ENCODE data around the gene RPL22L1. TPM values are rescaled to one million over a fixed set of nuclear protein-coding genes. Genes with fewer than 3 reads are reported as not detected.
"Not testable (repeated sequence)": the region's sequence is repeated elsewhere in the genome, so short reads cannot be mapped to it uniquely, and the experiment has no call there.

Gene RPL22L1
- total RNA-seq, 2 experiments from 2014 or later: 274 to 279 TPM

DNA sequence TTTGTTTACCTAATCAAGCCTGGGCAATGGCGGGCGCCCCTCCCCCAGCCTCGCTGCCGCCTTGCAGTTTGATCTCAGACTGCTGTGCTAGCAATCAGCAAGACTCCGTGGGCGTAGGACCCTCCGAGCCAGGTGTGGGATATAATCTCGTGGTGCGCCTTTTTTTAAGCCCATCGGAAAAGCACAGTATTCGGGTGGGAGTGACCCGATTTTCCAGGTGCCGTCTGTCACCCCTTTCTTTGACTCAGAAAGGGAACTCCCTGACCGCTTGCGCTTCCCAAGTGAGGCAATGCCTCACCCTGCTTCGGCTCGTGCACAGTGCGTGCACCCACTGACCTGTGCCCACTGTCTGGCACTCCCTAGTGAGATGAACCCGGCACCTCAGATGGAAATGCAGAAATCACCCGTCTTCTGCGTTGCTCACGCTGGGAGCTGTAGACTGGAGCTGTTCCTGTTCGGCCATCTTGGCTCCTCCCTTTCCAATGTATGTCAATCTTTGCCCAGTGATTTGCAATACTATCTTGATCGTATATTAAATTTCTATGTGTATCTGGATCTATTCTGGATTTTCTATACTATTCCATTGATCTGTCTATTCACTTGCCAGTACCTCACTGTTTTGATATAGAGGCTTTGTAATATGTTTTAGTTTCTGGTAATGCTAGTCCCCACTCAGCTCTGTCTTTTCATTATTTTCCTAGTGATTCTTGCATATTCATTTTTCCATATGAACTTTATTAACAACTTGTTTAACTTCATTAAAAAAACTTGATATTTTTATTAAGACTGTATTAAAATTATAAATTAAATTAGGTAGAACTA lies 14.3 kb upstream of the RPL22L1 start:
- CTCF ChIA-PET, POLR2A ChIA-PET: not testable (repeated sequence)

DNA sequence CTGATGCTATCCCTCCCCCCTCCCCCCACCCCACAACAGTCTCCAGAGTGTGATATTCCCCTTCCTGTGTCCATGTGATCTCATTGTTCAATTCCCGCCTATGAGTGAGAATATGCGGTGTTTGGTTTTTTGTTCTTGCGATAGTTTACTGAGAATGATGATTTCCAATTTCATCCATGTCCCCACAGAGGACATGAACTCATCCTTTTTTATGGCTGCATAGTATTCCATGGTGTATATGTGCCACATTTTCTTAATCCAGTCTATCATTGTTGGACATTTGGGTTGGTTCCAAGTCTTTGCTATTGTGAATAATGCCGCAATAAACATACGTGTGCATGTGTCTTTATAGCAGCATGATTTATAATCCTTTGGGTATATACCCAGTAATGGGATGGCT lies 8.7 kb upstream of the RPL22L1 start:
- CTCF ChIA-PET, POLR2A ChIA-PET: not testable (repeated sequence)

DNA sequence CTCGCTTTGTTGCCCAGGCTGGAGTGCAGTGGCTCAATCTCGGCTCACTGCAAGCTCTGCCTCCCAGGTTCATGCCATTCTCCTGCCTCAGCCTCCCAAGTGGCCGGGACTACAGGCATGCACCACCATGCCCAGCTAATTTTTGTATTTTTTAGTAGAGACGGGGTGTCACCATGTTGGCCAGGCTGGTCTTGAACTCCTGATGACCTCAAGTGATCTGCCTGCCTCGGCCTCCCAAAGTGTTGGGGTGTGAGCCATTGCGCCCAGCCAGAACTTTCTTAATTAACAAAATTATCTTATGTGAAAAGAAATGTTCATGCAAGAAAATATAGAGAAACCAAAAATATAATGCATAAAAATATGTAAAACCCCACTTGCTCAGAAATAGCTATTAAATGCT lies 7.3 kb upstream of the RPL22L1 start:
- CTCF ChIA-PET, POLR2A ChIA-PET: not testable (repeated sequence)

DNA sequence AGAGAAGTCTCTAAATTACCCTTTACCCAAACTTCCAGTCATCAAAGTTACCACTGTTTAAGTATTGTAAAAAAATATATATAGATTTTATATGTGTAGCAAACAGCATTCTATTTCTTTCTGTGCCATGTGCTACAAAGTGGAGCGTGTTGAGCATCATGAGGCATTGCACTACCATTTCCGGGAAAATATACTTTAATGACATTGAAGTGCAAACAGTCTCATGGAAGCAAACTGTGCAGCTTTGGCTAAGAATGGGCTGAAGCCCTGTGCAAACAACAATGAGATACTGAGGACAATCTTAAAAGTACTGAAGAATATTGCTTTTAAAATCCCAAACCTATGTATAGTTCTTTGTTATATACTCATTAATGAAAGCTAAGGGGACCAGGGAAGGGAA lies 6.5 kb upstream of the RPL22L1 start:
- ChIA-PET CTCF (no interaction called here), POLR2A (no interaction called here)

DNA sequence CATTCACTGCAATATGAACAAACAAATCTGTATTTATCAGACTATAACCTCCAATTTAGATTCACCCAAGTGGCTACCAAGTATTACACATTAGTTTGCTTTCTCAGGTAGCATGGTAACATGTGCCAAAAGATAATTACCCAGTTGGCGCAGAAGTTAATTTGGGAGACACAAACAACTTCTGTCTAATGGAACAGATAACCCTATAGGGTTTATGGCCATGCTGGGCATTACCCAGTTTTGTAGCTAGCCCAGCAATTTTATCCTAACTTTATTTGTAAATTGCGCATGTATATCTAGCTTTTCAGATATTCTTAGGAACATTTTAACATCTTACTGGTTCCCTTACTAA lies 780 bp downstream of the RPL22L1 start:
- POLR2A ChIA-PET: interaction anchor here (0.6 to 1.7 kb wide), 7 partner anchors 40 to 1238 kb away, joined by 3 to 22 read pairs (median 4); partner anchors contain the start of genes EIF5A2, PHC3 and SKIL
- CTCF ChIA-PET: interaction anchor here (1.0 kb wide), 1 partner anchor 39 kb away, joined by 3 read pairs; the partner anchor contains the start of gene EIF5A2

DNA sequence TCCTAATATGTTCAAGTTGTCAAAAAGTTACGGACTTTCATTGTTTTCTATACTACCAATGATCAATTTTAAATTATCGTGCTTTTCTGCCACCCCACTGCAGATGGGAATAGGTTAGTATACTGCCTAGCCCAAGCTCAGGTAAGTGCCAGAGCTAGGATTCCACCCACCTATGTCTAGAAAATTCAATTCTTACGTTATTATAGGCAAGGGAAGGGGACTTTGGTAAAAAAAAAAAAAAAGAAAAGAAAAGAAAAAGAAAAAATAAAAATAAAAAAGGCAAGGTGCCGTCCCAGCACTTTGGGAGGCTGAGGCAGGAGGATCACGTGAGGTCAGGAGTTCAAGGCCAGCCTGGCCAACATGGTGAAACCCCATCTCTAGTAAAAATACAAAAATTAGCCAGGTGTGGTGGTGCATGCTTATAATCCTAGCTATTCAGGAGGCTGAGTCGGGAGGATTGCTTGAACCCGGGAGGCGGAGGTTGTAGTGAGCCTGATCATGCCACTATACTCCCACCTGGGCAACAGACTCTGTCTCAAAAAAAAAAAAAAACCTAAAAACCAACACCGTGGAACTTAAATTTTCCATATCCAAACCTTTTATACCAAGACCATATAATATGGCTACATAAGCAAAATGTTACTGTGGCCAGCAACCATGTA lies 1.3 kb downstream of the RPL22L1 start:
- CTCF ChIA-PET: no interaction called here

DNA sequence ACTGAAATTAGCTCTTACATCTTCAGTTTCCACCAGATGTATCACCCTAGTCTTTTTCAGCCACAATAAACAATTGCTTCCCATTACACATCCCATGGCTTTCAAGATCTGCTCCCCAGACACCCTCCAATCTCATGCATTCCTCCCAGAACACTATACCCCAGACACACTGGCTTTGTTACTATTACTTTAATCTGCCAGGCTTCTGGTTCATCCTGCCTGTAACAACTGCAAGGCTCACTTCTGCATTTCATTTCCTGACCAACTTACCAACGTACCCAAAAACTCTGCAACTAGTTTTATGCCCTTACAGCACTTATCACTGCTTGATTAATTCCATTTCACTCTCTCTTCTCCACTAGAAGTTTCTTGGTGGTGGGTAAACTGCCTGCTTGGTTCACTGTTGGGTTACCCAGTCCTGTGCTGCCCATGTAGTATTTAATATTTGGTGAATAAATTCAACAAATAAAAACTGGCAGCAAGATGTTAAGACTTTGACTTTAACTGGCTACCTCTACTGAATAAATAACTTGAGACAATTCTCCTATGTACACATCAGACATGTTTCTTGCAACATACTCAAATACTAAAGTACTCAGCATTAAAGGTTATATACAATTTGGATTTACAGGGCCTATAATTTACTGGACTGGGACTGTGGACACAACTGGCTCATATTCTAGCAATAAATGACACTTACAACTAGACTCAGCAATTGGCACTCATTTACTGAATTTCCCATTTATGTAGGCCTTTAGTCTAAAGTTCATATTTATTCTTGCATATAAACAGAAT lies 2.7 kb downstream of the RPL22L1 start:
- POLR2A ChIA-PET: no interaction called here
- CTCF ChIA-PET: interaction anchor here (1.2 kb wide), 1 partner anchor 10 kb away, joined by 5 read pairs; no protein-coding TSS in a partner anchor

More for the DNA sequence above, 1.3 kb downstream of the RPL22L1 start:
- POLR2A ChIA-PET: interaction anchor here (0.6 to 1.7 kb wide), 6 partner anchors 26 to 687 kb away, joined by 3 to 22 read pairs (median 7); partner anchors contain the start of genes EIF5A2, PHC3 and SKIL

DNA sequence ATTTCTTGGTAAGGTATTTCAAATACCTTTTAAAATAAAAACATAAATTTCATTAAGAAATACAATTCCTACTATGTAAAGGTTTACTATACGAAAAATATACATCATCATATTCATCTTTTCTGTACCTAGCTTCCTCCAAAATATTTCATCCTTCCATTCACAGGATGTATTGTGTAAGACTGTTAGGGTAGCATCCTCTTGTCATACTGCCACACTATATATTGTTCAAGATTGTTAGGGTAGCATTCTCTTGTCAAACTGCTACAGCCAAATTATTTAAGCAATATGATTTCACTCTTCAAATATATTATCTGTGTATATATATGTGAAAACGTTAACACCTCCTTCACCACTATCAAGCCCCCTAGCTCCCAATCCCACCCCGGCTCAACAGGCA lies 3.5 kb downstream of the RPL22L1 start:
- CTCF ChIA-PET: interaction anchor here (1.2 kb wide), 1 partner anchor 9 kb away, joined by 5 read pairs; no protein-coding TSS in a partner anchor

DNA sequence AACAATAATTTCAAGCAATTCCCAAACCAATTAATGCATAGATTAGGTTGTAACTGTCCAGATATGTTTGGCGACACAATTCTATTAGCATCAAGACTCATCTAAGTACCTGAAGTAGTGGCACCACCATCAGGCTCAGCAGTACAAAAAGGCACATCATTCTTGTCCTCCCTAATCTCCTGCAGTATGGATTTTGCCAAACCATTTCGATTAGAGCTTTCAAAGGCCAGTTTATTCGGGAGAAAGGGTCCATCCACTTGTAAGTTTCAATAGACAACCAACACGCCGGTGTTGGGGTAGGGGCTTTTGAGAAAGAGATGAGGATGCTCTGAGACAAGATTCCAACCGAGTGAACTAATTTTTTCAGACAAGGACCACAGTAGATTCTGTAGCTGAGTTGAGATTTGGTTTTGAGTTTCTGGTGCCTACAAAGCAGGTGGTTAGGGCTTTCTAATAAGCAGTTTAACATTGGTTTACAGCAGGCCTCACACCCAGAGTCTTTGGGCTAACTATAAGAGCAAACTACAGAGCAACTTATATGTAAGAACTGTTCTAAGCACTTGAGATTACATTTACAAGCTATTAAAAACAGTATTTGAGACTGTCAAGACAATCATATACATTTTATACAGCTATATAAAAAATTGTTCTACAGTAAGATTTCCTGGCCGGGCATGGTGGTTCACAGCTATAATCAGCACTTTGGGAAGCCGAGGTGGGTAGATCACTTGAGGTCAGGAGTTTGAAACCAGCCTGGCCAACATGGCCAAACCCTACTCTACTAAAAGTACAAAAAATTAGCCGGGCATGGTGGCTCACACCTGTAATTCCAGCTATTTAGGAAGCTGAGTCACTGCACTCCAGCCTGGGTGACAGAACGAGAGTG lies 4.5 kb downstream of the RPL22L1 start:
- CTCF ChIA-PET: no interaction called here
- POLR2A ChIA-PET: interaction anchor here (0.6 kb wide), 1 partner anchor 450 kb away, joined by 3 read pairs; no protein-coding TSS in a partner anchor

More for the DNA sequence above, 3.5 kb downstream of the RPL22L1 start:
- POLR2A ChIA-PET: no interaction called here

DNA sequence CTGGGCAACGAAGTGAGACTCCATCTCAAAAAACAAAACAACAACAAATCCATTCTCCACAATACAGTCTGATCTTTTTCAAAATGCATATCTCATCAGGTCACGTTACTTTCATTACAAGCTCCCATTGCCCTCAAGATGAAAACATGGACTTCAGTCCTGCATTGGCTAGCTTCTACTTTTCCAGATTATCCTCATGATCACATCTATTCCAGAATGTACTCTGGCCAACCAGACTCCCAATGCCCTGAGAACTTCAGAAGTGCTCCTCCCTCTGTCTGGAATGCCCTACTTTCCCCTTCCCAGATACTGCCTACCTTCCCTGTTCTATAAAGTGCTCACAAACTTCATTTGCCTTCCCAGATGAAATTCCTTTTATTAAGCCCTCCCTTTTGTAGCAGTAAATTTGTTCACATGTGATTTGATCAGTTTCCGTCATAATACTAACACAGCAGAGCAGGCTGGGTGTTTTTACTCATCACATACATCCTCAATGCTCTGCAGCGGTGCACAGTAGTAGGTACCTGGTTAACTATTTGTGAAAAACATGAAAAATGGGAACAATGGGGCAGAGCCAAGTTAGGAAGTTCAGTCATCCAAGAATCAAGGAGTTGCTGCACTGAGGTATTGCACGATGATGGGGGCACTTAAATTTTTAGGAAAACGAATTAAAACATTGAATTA lies 5.3 kb downstream of the RPL22L1 start:
- POLR2A ChIA-PET: no interaction called here
- CTCF ChIA-PET: no interaction called here

DNA sequence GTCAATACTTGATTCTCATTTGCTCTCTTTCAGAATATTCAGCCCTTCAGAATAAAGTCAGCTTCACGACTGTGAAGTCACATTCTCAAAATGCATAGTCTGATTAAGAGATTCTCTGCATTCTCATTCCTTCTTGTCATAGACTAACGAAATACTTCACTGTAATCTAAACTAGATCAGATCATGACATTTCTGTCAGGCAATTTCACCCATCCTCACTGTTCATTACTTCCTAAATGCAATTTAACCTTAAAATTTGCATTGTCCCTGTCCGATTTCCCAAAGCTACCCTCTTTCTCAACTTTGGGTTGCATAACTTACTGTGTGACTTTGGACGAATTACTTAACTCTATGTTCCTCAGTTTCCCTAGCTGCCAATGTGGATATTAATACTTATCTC lies 6.2 kb downstream of the RPL22L1 start:
- CTCF ChIA-PET: no interaction called here
- POLR2A ChIA-PET: interaction anchor here (0.6 kb wide), 1 partner anchor 1828 kb away, joined by 4 read pairs; no protein-coding TSS in a partner anchor

DNA sequence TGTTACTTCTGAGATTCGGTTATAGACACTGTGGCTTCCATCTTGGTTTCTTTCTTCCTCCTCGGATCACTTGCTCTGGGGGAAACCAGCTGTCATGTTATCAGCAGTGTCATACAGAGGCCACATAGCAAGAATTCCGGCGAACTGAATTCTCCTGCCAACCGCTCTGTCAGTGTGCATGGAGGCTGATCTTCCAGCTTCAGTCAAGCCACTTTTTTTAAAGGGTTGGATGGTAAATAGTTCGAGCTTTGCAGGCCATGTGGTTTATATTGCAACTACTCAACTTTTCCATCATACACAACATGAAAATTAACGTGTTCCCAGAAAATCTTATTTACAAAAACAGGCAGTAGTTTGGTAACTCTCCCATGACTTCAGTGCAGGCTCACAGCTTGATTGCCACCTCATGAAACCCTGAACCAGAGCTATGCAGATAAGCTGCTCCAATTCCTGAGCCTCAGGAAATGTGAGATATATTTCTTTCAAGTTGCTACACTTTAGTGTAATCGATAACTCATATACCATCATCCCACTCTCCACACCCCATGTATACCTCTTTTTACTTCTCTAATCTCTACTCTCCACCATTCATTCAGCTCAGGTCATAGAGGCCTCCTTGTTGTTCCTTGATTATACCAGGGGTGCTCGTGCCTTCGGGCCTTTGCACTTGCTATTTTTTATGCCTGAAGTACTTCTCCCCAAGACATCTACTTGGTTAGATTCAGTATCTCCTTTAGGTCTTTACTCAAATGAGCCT lies 7.2 kb downstream of the RPL22L1 start:
- CTCF ChIA-PET: no interaction called here
- POLR2A ChIA-PET: no interaction called here

DNA sequence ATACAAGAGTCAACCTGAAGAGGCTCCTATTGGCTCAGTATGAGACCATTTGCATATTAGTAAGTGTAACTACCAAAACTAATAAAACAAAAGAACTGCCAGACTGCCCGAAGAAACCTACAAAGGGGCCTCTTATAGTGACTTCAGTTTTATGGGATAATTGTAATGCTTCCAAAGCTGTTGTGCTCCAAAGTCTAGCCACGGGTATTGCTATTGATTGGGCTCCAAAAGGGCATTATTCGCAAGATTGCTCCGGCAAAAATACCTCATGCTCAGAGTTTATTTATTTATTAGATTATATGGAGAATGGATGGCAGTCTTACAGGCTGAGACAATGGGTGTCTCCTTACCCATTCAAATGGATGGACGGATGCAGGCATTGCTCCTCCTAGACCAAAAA lies 11.4 kb downstream of the RPL22L1 start:
- CTCF ChIA-PET: no interaction called here
- POLR2A ChIA-PET: no interaction called here

DNA sequence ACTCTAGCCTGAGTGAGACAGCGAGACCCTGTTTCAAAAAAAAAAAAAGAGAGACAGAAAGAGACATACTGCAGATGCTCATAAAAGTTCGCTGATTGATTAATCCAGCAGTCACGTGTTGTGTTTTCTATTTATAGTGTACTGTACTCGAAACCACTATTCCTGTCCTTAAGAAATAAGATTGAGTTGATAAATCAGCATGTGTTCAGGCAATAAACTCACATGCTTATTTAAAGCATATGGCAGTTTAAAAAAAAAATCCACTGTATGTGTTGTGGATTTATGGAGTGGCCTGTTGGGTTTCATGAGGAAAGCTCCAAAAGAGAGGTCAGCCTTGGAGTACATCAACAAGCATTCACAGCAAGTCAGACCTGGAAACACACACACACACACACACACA lies 17.7 kb downstream of the RPL22L1 start:
- POLR2A ChIA-PET: no interaction called here
- CTCF ChIA-PET: interaction anchor here (0.6 kb wide), 1 partner anchor 33 kb away, joined by 3 read pairs; no protein-coding TSS in a partner anchor

DNA sequence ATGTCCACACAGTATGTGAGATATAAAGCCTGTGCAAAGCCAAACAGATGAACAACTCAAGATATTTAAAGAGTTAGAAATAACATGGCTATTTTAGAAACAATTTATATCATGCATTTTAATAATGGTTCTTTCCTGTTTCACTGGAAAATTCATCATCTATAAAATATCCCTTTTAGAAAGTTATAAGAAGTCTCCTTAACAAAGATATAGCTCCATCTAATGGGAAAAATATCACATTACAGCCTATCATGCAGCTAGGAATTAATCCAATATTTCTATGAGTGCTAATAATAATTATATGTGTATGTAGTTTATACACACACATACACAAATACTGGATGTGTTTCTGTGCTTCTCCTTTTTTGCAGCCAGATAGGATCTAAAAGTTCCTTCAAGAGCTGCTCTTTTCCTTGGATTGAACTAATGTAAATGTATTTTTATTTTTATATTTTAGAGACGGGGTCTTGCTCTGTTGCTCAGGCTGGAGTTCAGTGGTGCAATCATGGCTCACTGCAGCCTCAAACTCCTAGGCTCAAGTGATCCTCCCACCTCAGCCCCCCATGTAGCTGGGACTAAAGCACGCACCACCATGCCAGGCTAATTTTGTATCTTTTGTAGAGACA lies 21.6 kb downstream of the RPL22L1 start:
- POLR2A ChIA-PET: no interaction called here
- CTCF ChIA-PET: no interaction called here

DNA sequence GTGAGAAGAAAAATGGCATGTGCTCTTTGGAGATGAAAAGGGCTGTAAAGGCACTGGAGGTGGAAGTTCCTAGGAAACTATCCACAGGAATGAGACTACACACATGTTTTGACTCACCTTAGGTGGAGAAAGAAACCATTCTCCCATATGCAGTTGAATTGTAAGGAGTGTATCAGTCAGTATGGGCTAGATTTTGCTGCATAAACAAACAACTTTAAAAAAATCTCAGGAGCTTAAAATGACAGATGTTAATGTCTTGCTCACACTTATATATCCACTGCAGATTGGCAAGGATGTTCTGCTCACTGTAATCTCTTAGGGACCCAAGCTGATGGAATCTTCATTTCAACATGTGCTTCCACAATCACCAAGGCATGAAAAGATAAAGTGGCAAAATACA lies 25.6 kb downstream of the RPL22L1 start:
- ChIA-PET CTCF (interaction anchor here (0.5 kb wide), 1 partner anchor 685 kb away, joined by 3 read pairs; no protein-coding TSS in a partner anchor), POLR2A (no interaction called here)

DNA sequence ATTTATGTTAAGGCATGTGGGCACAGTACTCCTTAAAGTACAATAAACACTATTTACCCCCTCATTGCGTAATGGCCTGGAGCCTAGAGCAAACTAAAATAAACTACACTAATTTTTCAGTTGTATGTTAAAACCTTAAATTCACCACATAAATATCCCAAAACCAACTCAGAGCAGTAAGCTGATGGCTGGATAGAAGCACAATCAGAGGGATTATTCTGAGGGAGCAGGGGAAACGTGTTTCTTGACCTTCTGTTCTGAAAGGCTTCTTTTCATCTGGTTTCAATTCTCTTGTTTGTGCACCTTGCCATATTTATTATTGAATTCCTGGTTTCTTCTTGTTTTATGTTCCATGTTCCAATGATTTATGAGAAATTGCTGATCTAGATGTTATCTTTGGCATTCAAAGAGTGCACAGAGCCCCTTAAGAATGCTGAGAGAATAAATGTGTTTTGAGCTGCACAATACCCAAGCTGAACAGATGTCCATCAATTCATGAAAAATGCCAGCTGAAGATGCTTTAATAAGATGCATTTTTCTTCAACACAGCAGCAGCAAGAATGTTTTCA lies 29.6 kb downstream of the RPL22L1 start:
- ChIA-PET CTCF (no interaction called here), POLR2A (no interaction called here)
